CD14-positive monocyte (primary cell): ENCODE data around the gene PTPRH. TPM values are rescaled to one million over a fixed set of nuclear protein-coding genes. Genes with fewer than 3 reads are reported as not detected.

Experiments used
- DNase-seq, 3 donors: peaks; one replicate each; pipeline ENCODE4 v3.0.0-alpha.2; 2011 to 2022
- H2AFZ ChIP-seq: 2 replicates; pipeline ENCODE4 v1.6.0; 2012; ENCODE audit warnings: mild to moderate bottlenecking, low read depth, low read length, inconsistent platforms; ENCODE audit not compliant: insufficient read depth, poor library complexity, severe bottlenecking
- H3K27ac ChIP-seq, 2 donors: 1 replicate in 1 of 2; 2 replicates in 1 of 2; pipeline ENCODE4 v1.5.1; 2012 to 2013; ENCODE audit warnings: low read length in 2 of 2, control low read depth in 1 of 2, inconsistent platforms in 1 of 2, low read depth in 1 of 2, mild to moderate bottlenecking in 1 of 2
- H3K27me3 ChIP-seq, 2 donors: one replicate each; pipeline versions ENCODE4 v1.6.0 to v1.6.1; 2011 to 2013; ENCODE audit warnings: low read length in 2 of 2; ENCODE audit not compliant: control insufficient read depth in 2 of 2, insufficient read depth in 2 of 2
- H3K36me3 ChIP-seq, 2 donors: replicated peaks in 1 of 2; 1 replicate in 1 of 2; 2 replicates in 1 of 2; pipeline versions ENCODE4 v1.5.1 to v1.6.1; 2012 to 2013; ENCODE audit warnings: low read length in 2 of 2, control low read depth in 1 of 2, inconsistent platforms in 1 of 2, mild to moderate bottlenecking in 1 of 2; ENCODE audit not compliant: insufficient read depth in 2 of 2, control insufficient read depth in 1 of 2
- H3K4me1 ChIP-seq, 2 donors: 1 replicate in 1 of 2; 2 replicates in 1 of 2; pipeline versions ENCODE4 v1.5.1 to v1.6.1; 2012 to 2013; ENCODE audit warnings: low read length in 2 of 2, control low read depth in 1 of 2, inconsistent platforms in 1 of 2, mild to moderate bottlenecking in 1 of 2, moderate library complexity in 1 of 2; ENCODE audit not compliant: insufficient read depth in 2 of 2, control insufficient read depth in 1 of 2
- H3K4me2 ChIP-seq: replicated peaks from 2 replicates; pipeline ENCODE3; 2012; ENCODE audit warnings: low read length, moderate library complexity, mild to moderate bottlenecking; ENCODE audit not compliant: poor library complexity, severe bottlenecking; ENCODE audit errors: extremely low read depth
- H3K4me3 ChIP-seq, 3 experiments: fragments of 200-600 bp in 1 of 3; sonication (generic) in 1 of 3; replicated peaks in 1 of 3; 1 replicate in 2 of 3; 2 replicates in 1 of 3; pipeline ENCODE4 v1.5.1; 2011 to 2013; ENCODE audit warnings: low read length in 3 of 3, mild to moderate bottlenecking in 3 of 3, control low read depth in 2 of 3, low read depth in 2 of 3, inconsistent platforms in 1 of 3, moderate library complexity in 1 of 3
- H3K79me2 ChIP-seq: 2 replicates; pipeline ENCODE4 v1.6.0; 2012; ENCODE audit warnings: mild to moderate bottlenecking, control low read depth, inconsistent platforms, low read length, moderate library complexity; ENCODE audit not compliant: insufficient read depth
- H3K9ac ChIP-seq: 2 replicates; pipeline ENCODE4 v1.6.0; 2017; ENCODE audit warnings: low read length, mild to moderate bottlenecking; ENCODE audit not compliant: insufficient read depth, poor library complexity, severe bottlenecking
- H3K9me3 ChIP-seq, 2 donors: replicated peaks in 1 of 2; 1 replicate in 1 of 2; 2 replicates in 1 of 2; pipeline versions ENCODE4 v1.5.1 to v1.6.1; 2012 to 2013; ENCODE audit warnings: low read length in 2 of 2, control low read depth in 1 of 2; ENCODE audit not compliant: control insufficient read depth in 1 of 2, insufficient read depth in 1 of 2
- H4K20me1 ChIP-seq: 2 replicates; pipeline ENCODE4 v1.6.0; 2012; ENCODE audit warnings: mild to moderate bottlenecking, low read length, control low read depth, moderate library complexity; ENCODE audit not compliant: insufficient read depth
- H3K27ac Mint-ChIP-seq, 7 donors: one replicate each; pipeline ENCODE4 v1.8.0; 2020; ENCODE audit warnings: mild to moderate bottlenecking in 7 of 7, mixed read lengths in 7 of 7, moderate library complexity in 6 of 7, inconsistent platforms in 2 of 7
- H3K27me3 Mint-ChIP-seq, 3 donors: one replicate each; pipeline ENCODE4 v1.8.0; 2021 to 2022; ENCODE audit warnings: low read depth in 3 of 3, mild to moderate bottlenecking in 3 of 3, mixed read lengths in 3 of 3, moderate library complexity in 3 of 3, inconsistent platforms in 1 of 3
- H3K36me3 Mint-ChIP-seq, 2 donors: one replicate each; pipeline ENCODE4 v1.8.0; 2020; ENCODE audit warnings: mixed read lengths in 2 of 2, inconsistent platforms in 1 of 2, mild to moderate bottlenecking in 1 of 2
- H3K4me1 Mint-ChIP-seq: one replicate; pipeline ENCODE4 v1.8.0; 2020; ENCODE audit warnings: mild to moderate bottlenecking, mixed read lengths
- H3K4me3 Mint-ChIP-seq, 2 donors: one replicate each; pipeline ENCODE4 v1.8.0; 2020; ENCODE audit warnings: mild to moderate bottlenecking in 2 of 2, mixed read lengths in 2 of 2, moderate library complexity in 1 of 2
- H3K9me3 Mint-ChIP-seq, 7 donors: one replicate each; pipeline ENCODE4 v1.8.0; 2020 to 2022; ENCODE audit warnings: mixed read lengths in 7 of 7, mild to moderate bottlenecking in 6 of 7, moderate library complexity in 6 of 7, inconsistent platforms in 2 of 7
- CTCF ChIP-seq: fragments of 200-600 bp; IDR thresholded peaks from one replicate; pipeline ENCODE4 v1.8.0; 2022; ENCODE audit warnings: antibody characterized with exemption, mild to moderate bottlenecking
- WGBS: methylation state at CpG from one replicate; pipeline ENCODE4 v1.1.5; 2013; ENCODE audit warnings: missing lambda C conversion rate; ENCODE audit not compliant: insufficient coverage; 5-methylcytosine and 5-hydroxymethylcytosine counted together
- intact Hi-C, 2 donors: fragments of 100-400 bp; cut with micrococcal nuclease; formaldehyde crosslinking; loops; one replicate each; pipeline versions ENCODE4 v1.15.0 to v1.15.1; 2023
- polyA plus RNA-seq, 3 donors: library from polyadenylated mRNA; depleted of rRNA in 1 of 3; unstranded in 2 of 3; stranded (reverse) in 1 of 3; fragments of 300-500 nt in 2 of 3; fragments of >200 nt in 1 of 3; fragmentation: Illumina TruSeq in 2 of 3; gene quantifications; 1 replicate in 2 of 3; 2 replicates in 1 of 3; pipeline ENCODE4 v1.2.3, GENCODE V29; 2012 to 2021

Gene PTPRH
- polyA plus RNA-seq, 3 donors: 0.08 to 0.53 TPM; not detected in 1

- H4K20me1 ChIP-seq: peaks cover 99% of the 10 kb centered on the region
- intact Hi-C loops: loop anchor here in 1 of 2 donors (5.0 to 10.0 kb wide), 2 partner anchors 34 to 138 kb away; partner anchors contain the start of gene PPP1R12C
- WGBS: 58% methylated on average over 16 of the region's 21 CpGs
- H3K36me3 Mint-ChIP-seq: peaks cover 15 to 38% of the 10 kb centered on the region in 2 donors
- H3K4me3 Mint-ChIP-seq: peak overlapping the region; percentile 98 to 100
- peaks cover 8 to 25% of the 10 kb centered on the region in 2 donors for H3K36me3 ChIP-seq
- no peak overlapping the region for H2AFZ ChIP-seq
- peak overlapping the region in 1 of 3 experiments; percentile 94 for H3K4me3 ChIP-seq
- H3K9ac ChIP-seq: peak overlapping the region; percentile 78
- no peaks in the 10 kb centered on the region for H3K27me3 ChIP-seq
- H3K79me2 ChIP-seq: peaks cover 100% of the 10 kb centered on the region
- peak overlapping the region; percentile 92 for H3K27ac ChIP-seq
- TF ChIP-seq CTCF: no peak
- H3K9me3 ChIP-seq: no peaks in the 10 kb centered on the region
- H3K4me2 ChIP-seq: peak overlapping the region; percentile 89
- DNase-seq: no peak
- H3K27me3 Mint-ChIP-seq: no peaks in the 10 kb centered on the region
- H3K9me3 Mint-ChIP-seq: peaks cover 0 to 2% (median 0%) of the 10 kb centered on the region in 7 donors
- H3K4me1 ChIP-seq: peaks cover 66 to 87% of the 10 kb centered on the region in 2 donors
- peak overlapping the region; percentile 94 to 99 (median 98) for H3K27ac Mint-ChIP-seq
- peaks cover 87% of the 10 kb centered on the region for H3K4me1 Mint-ChIP-seq
Measured at GRCh38 chr19:55252760-55253663, 43.7 kb upstream of the PTPRH start.

GRCh38 chr19:55251341-55252081, 42.2 kb upstream of the PTPRH start:
- WGBS: 5% methylated on average over 10 of the region's 19 CpGs
- intact Hi-C loops: loop anchor here in 1 of 2 donors (5.0 to 10.0 kb wide), 2 partner anchors 36 to 137 kb away; partner anchors contain the start of gene PPP1R12C
- H3K36me3 Mint-ChIP-seq: peaks cover 17 to 43% of the 10 kb centered on the region in 2 donors
- peak overlapping the region; percentile 32 for H3K9ac ChIP-seq
- H2AFZ ChIP-seq: no peak overlapping the region
- no peaks in the 10 kb centered on the region for H3K27me3 Mint-ChIP-seq
- H3K79me2 ChIP-seq: peaks cover 100% of the 10 kb centered on the region
- TF ChIP-seq CTCF: no peak
- no peaks in the 10 kb centered on the region for H3K27me3 ChIP-seq
- peaks cover 14 to 39% of the 10 kb centered on the region in 2 donors for H3K36me3 ChIP-seq
- H3K27ac ChIP-seq: peak overlapping the region; percentile 3 to 51
- H3K9me3 Mint-ChIP-seq: peaks cover 0 to 2% (median 0%) of the 10 kb centered on the region in 7 donors
- H3K27ac Mint-ChIP-seq: peak overlapping the region in 6 of 7 donors; percentile 34 to 91 (median 82)
- H3K4me3 ChIP-seq: peak overlapping the region in 1 of 3 experiments; percentile 7
- H3K4me3 Mint-ChIP-seq: peak overlapping the region; percentile 11 to 27
- H3K4me1 ChIP-seq: peaks cover 52 to 80% of the 10 kb centered on the region in 2 donors
- peak in 2 of 3 donors; percentile 7 to 28 for DNase-seq
- peak overlapping the region; percentile 29 for H3K4me2 ChIP-seq
- no peaks in the 10 kb centered on the region for H3K9me3 ChIP-seq
- peaks cover 99% of the 10 kb centered on the region for H4K20me1 ChIP-seq
- peaks cover 79% of the 10 kb centered on the region for H3K4me1 Mint-ChIP-seq
